Endothelial cell of umbilical vein (primary cell): Measurements from ENCODE around the gene TMPRSS9.

Experiments used
- EZH2 ChIP-seq: IDR thresholded peaks from 2 replicates; pipeline ENCODE4 v1.6.1; 2012; ENCODE audit warnings: borderline replicate concordance, low read depth, mild to moderate bottlenecking, moderate library complexity, low read length, inconsistent platforms; ENCODE audit not compliant: severe bottlenecking
- JUN ChIP-seq: IDR thresholded peaks from 2 replicates; pipeline ENCODE4 v1.6.1; 2011; ENCODE audit warnings: borderline replicate concordance, low read depth; ENCODE audit not compliant: insufficient read length, insufficient read depth
- POLR2AphosphoS5 ChIP-seq: IDR thresholded peaks from 2 replicates; pipeline ENCODE4 v1.6.1; 2012; ENCODE audit warnings: low read depth, mild to moderate bottlenecking, control low read depth, low read length, moderate library complexity; ENCODE audit not compliant: insufficient read depth
- TF ChIP-seq, protein P1 (sequence below), 2 donors: IDR thresholded peaks; 1 replicate in 1 of 2; 2 replicates in 1 of 2; pipeline ENCODE4 v1.5.1; 2011; ENCODE audit warnings: low read length in 2 of 2, mild to moderate bottlenecking in 2 of 2, moderate library complexity in 2 of 2, control low read depth in 1 of 2, inconsistent platforms in 1 of 2, low read depth in 1 of 2; ENCODE audit not compliant: insufficient read depth in 1 of 2; ENCODE audit errors: extremely low read depth in 1 of 2

DNA sequence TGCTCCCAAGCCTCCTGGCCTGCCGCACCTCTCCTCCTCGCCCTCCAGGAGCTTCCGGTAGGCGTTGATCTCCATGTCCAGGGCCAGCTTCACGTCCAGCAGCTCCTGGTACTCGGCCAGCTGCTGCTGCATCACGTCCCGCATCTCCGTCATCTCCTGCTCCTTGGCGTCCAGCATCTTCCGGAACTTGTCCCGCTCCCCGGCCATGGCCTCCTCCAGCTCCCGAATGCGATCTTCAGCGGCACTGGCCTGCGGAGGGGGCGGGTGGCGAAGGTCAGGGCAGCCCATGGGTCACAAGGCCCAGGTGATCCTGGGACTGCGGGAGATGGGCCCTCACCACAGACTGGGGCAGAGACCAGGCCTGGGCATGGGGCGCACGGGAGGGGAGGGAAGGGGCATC, 74.2 kb downstream of the TMPRSS9 start:
- TF ChIP-seq, protein P1, sequence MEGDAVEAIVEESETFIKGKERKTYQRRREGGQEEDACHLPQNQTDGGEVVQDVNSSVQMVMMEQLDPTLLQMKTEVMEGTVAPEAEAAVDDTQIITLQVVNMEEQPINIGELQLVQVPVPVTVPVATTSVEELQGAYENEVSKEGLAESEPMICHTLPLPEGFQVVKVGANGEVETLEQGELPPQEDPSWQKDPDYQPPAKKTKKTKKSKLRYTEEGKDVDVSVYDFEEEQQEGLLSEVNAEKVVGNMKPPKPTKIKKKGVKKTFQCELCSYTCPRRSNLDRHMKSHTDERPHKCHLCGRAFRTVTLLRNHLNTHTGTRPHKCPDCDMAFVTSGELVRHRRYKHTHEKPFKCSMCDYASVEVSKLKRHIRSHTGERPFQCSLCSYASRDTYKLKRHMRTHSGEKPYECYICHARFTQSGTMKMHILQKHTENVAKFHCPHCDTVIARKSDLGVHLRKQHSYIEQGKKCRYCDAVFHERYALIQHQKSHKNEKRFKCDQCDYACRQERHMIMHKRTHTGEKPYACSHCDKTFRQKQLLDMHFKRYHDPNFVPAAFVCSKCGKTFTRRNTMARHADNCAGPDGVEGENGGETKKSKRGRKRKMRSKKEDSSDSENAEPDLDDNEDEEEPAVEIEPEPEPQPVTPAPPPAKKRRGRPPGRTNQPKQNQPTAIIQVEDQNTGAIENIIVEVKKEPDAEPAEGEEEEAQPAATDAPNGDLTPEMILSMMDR (IDR thresholded peaks at IDR 0.05; ENCODE audit: extremely low read depth in 1 of 2, insufficient read depth in 1 of 2, low read depth in 1 of 2, low read length in 2 of 2) = no peak
- TF ChIP-seq POLR2AphosphoS5 (no peak), JUN (no peak), EZH2 (no peak)
